GM18517 (cell line): ENCODE measurements around the gene SH2D3C.

Experiments
- ATAC-seq: cut with Tn5 transposase; IDR thresholded peaks from one replicate; pipeline ENCODE4 v1.9.1; 2021; ENCODE audit warnings: mild to moderate bottlenecking, moderate library complexity; ENCODE audit not compliant: unreplicated experiment

SH2D3C gene, protein sequence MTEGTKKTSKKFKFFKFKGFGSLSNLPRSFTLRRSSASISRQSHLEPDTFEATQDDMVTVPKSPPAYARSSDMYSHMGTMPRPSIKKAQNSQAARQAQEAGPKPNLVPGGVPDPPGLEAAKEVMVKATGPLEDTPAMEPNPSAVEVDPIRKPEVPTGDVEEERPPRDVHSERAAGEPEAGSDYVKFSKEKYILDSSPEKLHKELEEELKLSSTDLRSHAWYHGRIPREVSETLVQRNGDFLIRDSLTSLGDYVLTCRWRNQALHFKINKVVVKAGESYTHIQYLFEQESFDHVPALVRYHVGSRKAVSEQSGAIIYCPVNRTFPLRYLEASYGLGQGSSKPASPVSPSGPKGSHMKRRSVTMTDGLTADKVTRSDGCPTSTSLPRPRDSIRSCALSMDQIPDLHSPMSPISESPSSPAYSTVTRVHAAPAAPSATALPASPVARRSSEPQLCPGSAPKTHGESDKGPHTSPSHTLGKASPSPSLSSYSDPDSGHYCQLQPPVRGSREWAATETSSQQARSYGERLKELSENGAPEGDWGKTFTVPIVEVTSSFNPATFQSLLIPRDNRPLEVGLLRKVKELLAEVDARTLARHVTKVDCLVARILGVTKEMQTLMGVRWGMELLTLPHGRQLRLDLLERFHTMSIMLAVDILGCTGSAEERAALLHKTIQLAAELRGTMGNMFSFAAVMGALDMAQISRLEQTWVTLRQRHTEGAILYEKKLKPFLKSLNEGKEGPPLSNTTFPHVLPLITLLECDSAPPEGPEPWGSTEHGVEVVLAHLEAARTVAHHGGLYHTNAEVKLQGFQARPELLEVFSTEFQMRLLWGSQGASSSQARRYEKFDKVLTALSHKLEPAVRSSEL

DNA sequence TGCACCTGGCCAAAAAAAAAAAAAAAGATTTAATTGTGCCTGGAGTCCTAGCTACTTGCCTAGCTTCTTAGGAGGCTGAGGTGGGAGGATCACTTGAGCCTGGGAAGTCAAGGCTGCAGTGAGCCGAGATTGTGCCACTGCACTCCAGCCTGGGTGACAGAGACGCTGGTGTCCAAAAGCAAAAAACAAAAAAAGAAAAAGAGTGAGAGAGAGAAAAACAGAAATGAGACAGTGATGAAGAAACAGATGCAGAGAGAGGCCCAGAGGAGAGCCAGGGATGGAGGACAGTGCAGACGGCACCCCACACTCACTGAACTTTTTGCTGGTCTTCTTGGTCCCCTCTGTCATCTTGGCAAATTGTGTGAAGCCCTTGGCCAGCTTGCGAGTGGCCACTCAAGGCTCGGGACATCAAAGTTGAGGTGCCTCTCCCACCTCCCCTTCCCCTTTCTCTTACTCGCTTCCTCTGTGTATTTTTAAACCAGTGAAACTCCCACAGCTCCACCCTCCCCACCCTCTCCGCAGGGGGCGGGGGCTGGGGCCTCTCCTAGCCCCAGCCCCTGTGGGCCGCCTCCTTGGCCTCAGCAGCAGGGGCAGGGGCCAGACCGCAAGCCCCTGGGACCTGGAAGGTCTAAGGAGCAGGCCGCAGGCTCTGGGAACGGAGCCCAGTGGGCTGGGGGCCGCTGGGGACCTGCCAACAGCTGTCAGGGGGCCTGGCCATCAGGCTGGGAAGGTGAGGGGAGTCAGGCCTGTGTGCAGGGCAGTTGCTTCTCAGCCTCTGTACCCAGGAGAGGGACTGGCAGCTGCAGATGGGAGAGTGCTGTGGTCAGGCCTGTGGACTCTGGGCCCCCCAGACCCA is at the start of gene SH2D3C:
Gene SH2D3C (minus strand): TSS at position 387 of the 856 bp plus-strand sequence. CDS start 39 bp downstream, at position 348.
- no peak for ATAC-seq

DNA sequence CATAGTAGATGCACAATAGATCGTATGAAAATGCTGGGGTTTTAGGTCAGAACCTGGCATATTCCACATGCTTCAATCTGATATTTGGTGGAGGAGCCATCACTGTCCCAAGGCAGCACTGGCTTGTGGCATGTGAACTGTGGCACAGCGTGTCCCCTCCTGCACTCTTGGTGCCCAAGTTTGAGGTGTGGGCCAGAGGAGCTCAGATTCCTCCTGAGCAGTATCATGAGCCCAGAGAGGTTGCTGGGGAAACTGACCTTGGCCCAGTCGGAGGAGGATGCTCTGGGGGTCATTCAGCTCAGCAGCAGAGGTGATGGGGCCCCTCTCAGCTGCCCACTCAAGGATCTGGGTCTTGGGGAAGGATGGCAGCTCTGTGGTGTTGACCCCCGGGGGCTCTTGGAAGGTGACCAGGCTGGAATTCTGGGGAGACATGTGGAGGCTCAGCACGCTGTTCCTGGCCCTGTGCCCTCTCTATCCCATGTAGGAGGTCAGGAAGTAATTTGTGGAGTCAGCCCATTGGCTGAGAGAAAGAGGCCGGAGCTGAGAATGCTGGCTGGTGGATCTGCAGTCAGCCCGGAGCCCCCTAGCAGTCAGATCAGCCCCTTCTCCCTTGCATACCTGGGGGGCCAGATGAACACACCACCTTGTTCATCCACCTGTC is 47.9 kb upstream of the SH2D3C start:
- ATAC-seq = no peak

DNA sequence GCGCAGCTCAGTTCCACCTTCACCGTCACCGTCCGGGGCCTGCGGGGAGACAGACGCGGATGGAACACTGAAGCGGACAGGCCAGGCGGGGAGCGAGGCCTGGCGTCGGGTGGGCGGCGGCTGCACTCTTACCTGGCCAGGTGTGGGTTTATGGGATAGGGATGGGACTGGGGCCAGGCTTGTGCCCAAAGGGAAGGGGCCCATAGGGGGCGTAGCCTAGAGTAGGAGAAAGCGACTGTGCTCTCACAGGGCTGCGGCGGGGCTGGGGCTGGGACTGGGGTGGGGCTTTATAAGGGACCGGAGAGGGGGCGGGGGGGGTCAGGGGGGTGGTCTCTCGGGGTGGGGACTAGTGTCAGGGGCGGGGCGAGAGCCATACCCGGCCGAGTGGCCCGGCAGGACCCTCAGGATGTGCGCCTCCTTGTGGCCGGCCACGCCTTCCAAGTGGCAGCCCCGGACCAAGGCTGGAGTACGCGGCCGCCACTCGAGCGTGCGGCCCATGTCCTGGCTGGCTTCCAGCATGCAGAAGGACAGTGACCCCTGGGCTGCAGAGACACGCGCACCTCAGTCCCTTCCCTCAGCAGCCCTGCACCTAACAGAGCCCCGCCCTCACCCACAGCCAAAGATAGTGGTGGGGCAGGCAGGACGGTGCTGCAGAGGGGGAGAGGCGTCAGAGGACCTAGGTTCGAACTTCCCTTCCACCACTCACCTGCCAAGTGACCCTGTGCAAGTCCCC is 47.0 kb upstream of the SH2D3C start:
- ATAC-seq = no peak

DNA sequence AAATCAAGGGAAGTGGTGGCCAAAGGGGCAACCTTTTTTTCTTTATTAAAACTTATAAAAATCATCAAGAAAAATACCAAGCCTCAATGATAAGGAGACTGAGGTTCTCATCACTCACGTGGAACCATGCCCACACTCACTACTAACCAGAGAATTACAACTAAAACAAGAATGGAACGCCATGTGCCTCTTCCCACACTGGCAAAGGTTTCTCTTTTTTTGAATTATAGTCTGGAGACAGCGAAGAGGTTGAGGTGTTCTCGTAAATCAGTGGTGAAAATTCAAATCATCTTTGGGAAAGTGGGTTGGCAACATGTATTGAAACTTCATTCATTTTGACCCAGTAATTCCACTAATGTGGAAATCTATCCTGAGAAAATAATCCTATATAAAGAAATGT is 43.6 kb upstream of the SH2D3C start:
- no peak for ATAC-seq

DNA sequence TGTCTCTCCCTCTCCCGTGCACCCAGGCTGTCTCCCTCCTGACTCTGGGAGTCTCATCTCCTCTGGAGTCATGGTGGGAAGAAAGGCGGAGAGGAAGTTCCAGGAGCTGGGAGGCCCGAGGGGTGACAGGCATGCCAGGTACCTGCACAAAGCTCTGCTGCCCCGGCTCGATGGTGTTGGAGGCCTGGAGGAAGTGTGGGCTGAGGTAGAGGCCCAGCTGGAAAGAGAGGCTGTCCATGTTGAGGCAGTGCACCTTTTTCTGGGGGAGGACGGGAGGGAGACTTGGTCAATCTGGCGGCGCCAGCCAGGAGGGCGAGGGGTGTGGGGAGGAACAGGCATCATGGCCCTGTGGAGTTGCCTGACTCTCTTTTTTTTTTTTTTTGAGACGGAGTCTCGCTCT is 40.1 kb upstream of the SH2D3C start:
- no peak for ATAC-seq

DNA sequence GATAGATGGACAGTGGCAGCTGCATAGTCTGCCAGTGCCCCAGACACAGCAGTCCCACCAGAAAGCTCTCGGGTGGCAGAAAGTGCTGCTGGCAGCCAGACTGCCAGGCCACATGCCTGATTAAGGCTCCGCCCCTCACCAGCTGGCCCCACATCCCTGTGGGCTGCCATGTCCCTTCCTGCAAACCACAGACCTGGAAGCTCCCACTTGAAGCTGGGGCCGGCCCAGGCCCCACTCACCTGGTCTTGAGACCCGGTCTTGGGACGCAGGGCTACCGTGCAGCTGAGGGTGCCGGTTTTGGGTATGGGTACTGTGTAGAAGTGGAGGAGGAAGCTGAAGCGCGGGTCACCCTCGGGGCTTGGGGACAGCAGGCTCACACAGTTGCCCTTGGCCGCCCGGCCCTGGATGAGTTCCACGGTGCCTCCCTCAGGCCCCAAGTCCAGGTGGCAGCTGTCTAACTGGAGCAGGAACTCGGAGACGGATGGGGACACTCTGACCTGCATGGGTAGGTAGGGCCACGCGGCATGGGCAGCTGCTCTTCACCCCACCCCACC is 39.5 kb upstream of the SH2D3C start:
- ATAC-seq = no peak

DNA sequence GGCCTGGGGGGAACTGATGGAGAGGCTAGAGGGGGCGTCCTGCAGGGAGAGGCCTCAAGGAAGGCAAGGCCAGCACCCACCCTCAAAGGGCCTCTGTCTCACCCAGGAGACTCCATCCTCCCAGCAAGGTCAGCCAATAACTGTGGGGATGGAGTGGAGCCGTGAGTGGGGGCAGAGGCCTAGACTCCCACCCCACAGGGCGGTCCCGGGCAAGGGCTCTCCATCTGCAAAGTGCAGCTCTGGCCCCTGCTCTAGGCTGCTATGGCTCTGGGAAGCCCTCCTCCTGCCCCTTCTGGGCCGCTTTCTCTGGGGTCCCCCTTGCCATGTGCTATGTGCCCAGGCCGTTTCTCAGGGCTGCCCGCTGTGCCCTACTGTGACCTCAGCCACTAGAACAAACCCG is 38.3 kb upstream of the SH2D3C start:
- no peak for ATAC-seq

DNA sequence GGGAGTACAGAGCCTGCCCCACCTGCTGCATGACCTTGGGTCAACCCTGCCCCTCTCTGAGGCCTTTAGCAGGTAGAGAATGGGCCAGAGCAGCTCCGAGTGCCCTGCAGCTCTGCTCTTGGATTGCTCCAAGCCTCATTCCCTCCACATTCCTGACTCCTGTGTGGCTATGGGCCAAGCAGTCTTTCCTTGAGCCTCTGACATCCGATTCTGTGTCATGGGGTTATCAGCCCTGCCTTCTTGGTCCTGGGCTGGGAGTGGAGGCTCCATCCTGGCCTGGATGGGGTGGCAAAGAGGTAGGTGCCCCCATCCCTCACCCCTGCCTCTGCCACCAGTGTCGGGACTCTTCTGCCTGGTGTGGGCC is 37.9 kb upstream of the SH2D3C start:
- no peak for ATAC-seq

DNA sequence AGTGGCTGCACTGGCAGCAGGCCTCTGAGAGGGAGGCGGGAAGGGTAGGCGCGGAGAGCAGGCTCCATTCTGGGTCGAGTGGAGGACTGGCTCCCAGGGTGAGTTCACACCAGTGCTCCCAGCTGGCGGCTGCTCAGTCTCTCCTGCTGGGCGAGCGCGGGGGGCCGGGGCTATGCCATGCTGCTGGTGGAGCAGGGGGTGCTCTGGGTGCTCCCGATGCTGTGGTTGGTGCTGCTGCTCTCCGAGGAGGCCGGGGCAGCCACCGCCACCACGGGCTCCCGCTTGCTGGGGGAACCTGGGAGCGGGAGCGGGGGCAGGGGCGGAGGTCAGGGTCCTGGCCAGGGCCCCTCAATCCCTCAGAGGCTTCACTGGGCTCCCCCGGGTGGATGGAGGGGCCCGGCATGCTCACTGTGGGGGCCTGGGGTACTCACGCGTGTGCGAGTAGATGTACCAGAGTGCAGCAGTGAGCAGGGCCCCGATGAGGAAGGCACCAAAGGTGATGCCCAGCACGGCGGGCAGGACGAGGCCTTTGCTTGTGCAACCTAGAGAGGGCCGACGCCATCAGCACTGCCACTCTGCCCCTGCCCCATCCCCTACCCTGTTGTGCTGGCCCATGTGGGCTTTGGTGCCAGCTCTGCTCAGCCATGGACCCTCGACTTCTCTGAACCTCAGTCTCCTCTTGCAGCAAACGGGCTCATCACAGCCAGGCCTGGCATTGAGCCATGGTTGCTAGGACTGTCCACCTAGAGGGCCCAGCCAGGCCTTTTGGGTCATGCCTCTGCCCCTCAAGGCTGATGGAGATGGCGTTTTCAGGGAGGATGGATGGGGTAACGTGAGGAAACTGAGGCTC is 37.3 kb upstream of the SH2D3C start:
- no peak for ATAC-seq

DNA sequence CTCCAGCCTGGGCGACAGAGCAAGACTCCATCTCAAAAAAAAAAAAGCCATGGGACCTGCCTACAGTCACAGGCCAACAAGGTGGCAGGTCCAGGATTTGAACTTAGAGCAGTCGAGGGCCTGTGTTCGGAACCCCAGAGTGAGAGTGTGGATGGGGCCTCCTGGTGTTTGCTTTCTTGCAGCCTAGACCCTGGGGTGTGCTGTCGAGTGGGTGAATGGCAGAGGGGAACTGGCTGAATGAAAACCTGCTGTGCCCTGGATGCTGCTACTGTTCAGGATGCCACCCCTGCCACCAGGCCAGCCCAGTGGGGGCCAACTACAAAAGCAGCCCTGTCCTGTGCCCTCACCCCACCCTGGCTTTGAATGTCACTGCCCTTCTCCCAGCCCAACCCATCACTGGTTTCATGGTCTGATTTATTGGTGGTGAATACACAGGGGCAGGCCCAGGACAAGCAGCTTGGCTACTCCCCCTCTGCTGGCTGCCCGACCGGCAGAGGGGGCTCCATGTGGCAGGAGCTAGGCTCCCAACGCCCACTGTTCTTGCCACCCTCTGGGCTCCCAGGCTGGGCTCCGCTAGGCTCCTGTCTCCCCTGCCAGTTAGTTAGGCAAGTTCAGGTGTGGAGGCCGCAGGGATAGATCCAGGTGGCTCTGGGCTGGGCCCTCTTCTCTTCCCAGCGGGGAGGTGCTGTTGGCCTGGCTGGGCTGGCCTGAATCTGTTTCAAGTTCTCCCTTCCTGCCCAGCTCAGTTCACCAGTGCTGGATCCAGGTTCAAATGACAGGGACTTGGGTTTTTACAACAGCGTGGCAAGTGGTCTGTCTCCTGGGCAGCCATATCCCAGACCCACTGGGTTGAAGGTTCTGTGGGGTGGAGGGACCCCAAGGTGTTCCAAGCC is 36.4 kb upstream of the SH2D3C start:
- ATAC-seq = no peak

DNA sequence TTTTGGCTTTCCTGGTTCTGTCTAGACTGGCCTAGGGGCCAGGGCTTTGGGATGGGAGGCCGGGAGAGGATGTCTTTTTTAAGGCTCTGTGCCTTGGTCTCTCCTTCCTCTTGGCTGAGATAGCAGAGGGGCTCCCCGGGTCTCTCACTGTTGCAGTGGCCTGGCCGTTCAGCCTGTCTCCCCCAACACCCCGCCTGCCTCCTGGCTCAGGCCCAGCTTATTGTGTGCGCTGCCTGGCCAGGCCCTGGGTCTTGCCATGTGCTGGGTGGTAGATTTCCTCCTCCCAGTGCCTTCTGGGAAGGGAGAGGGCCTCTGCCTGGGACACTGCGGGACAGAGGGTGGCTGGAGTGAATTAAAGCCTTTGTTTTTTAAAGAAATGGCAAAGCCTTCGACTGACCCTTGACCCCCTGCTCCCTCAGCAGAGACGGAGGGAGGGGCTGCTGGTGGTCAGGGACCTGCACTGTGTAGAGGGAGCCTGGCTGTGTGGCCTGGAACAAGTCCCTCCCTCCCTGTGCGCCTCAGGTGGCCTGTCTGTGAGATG is 35.3 kb upstream of the SH2D3C start:
- ATAC-seq = no peak

DNA sequence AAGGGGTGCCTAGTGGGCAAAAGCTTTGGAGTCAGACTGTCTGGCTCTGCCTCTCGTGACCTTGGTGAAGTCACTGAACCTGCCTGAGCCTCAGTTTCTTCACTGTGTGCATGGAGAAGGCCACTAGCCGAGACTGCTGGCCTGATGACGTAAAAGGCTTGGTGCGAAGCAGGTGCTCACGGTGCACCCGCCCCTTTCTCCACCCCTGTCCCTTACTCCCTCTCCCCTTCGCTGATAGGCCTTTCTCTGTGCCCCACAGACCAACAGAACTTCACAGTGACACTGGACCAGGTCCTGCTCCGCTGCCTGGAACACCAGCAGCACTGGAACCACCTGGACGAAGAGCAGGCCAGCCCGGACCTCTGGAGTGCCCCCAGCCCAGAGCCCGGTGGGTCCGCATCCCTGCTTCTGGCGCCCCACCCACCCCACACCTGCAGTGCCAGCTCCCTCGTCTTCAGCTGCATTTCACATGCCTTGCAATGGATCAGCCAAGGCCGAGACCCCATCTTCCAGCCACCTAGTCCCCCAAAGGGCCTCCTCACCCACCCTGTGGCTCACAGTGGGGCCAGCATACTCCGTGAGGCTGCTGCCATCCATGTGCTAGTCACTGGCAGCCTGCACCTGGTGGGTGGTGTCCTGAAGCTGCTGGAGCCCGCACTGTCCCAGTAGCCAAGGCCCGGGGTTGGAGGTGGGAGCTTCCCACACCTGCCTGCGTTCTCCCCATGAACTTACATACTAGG is 34.6 kb upstream of the SH2D3C start:
- ATAC-seq = no peak

DNA sequence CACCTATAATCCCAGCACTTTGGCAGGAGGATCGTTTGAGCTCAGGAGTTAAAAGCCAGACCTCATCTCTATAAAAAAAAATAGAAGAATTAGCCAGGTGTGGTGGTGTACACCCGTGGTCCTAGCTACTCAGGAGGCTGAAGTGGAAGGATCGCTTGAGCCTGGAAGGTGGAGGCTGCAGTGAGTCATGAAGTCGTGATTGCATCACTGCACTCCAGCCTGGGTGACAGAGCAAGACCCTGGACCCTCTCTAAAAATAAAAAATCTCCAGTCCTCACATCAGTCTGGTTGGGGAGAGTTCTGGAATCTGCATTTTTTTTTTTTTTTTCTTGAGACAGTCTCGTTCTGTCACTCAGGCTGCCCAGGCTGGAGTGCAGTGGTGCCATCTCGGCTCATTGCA is 33.5 kb upstream of the SH2D3C start:
- no peak for ATAC-seq

DNA sequence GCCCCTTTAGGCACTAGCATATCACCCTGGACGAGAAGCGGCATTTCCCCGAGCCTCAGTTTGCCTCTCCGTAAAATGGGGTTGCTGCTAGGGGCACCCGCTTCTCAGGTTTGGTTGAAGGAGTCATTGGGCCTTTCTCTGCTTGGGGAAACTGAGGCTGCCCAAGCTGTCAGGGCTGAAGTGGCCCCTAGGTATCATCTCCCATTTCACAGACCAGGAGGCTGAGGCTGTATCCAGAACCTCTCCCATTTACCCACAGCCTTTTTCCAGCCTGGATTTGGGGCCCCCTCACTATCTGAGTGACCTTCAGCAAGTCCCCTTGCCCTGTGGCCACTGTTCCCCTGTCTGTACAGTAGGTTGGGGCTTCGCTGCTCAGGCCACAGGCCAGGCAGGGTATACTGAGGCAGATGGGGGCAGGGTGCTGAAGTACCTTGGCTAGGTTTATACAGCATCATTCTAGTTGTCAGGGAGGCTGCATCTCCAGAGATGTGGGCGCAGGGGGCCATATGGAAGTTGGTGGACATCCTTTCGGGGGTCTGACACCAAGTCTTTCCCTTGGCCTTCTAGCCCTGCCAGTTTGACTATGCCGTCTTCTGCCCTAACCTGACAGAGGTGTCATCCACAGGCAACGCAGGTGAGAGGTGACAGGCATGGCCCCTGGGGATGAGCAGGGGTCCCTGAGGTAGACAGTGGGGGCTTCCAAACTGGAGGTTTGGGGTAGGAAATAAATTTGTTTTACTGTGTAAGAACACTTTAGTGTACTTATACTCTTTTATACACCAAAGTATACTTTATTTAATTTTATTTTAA is 32.1 kb upstream of the SH2D3C start:
- no peak for ATAC-seq

DNA sequence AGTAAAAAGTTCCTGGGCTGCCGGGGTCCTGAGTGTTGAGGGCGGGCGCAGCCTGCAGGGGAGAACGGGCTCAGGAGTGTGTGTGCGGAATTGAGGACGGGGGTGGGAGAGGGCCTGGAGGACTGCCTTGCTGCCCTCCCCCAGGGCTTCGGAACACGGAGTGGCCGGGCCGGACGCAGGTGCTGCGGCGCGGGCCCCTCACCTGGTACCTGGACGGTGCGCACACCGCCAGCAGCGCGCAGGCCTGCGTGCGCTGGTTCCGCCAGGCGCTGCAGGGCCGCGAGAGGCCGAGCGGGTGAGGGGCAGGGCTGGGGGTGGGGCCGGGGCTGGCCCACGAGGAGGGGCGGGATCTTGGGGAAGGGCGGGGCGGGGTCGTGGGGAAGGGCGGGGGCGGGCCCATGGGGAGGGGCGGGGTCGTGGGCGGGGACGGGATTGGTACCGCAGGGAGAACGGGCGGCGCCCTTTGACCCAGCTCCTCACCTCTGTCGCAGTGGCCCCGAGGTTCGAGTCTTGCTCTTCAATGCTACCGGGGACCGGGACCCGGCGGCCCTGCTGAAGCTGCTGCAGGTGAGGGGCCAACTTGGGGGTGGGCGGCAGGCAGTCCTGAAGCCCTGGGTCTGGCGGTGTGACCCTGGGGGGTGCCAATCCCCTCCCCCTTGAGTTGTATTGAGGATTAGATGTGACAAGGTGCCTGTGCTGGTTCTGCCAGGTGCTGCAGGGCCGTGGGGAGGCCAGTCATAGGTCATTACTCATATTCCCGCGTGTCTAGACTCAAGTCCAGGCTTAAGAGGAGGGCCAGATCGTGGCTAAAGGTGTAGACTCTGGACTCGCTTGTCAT is 31.3 kb upstream of the SH2D3C start:
- no peak for ATAC-seq
